GM19351 (cell line): ENCODE measurements around the gene SAE1.

ENCODE experiments used
- ATAC-seq: cut with Tn5 transposase; IDR thresholded peaks from one replicate; pipeline ENCODE4 v1.9.1; 2021; ENCODE audit warnings: mild to moderate bottlenecking, moderate library complexity; ENCODE audit not compliant: unreplicated experiment

SAE1 gene

GRCh38 chr19:47258895-47259555 is 128.4 kb downstream of the SAE1 start:
- no peak for ATAC-seq
